GM19468 (cell line): ENCODE measurements around the gene MOCS3.
A peak's percentile ranks its signal among the peaks of the same experiment; 100 is the strongest.
"Not testable (repeated sequence)": the region's sequence is repeated elsewhere in the genome, so short reads cannot be mapped to it uniquely, and the experiment has no call there.

Experiments used
- ATAC-seq: cut with Tn5 transposase; IDR thresholded peaks from one replicate; pipeline ENCODE4 v1.9.1; 2021; ENCODE audit warnings: mild to moderate bottlenecking, moderate library complexity, moderate number of reproducible peaks; ENCODE audit not compliant: unreplicated experiment; ENCODE audit errors: extremely low read depth

Gene MOCS3

GRCh38 chr20:50931306-50932015, 27.2 kb upstream of the MOCS3 start, which contains the start of gene ADNP:
ADNP (minus strand) TSS chr20:50931437; CDS start chr20:50903996, 27,441 bp downstream.
- peak; percentile 49 for ATAC-seq

DNA sequence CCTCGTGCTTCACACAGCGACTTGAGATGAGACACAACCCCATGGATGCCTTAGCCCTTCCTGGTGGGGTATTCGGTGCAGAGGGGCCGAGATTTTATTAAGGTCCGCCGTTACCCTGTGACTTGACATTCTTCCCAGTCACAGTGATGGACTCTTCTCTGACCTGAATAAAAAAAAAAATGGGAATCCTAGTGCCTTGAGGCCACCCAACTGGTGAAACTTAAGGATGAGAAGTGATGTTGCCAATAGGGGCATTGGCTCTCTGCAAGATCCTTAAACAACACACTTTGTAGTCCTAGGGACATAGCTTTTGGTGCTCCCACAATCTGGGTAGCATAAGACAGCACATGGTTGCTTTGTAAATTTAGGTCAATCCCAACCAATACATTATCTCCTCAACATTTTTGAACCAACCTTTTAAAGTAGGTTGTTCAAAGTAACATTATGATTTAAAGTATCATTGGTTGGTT, 26.6 kb upstream of the MOCS3 start:
- no peak for ATAC-seq

DNA sequence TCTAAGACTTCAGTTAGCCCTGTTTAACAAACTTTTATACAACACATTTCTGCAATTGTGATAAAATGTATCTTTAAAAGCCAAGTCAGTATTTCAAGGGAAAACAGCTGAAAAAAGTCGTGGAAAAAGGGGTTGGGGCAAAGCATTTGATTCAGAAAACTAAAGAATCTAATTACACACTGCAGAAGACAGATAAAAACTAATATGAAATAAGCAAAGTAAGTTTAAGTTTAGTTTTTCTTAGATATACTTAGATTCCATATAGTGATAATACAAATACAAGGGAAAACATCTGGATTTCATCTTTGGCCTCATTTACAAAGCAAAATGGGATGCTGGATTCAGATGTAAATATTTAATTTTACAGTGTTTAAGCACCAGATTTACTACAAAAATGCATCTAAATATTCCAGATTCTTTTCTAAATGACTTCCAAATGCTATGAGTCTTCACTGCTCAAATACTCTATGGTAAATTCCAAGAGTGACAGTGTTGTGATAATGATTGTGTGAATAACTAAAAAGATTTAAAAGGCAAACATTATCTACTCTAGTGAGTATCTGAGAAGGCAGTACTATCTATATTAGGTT, 25.8 kb upstream of the MOCS3 start:
- ATAC-seq = no peak

DNA sequence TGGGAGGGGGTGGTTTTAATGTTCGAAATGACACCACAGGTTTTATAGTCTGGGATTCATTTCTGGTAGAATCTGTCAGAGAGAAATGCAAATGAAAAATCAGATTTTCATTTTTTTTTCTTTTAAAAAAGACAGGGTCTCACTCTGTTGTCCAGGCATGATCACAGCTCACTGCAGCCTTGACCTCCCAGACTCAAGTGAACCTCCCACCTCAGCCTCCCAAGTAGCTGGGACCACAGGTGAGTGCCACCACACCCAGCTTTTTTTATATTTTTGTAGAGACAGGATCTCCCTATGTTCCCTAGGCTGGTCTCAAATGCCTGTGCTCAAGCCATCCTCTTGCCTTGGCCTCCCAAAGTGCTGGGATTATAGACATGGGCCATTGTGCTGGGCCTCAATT, 25.0 kb upstream of the MOCS3 start:
- no peak for ATAC-seq

DNA sequence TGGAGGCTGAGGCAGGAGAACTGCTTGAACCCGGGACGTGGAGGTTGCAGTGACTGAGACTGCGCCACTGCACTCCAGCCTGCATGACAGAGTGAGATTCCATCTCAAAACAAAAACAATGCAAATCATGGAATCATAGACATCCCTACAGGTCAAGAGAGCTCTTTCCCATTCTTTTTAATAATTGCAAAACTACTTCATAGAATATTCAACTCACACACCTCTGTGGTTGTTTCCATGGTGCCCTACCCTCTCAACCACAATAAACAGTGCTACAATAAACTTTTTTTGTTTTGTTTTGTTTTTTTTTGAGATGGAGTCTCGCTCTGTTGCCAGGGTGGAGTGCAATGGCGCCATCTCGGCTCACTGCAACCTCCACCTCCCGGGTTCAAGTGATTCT, 15.5 kb upstream of the MOCS3 start:
- no peak for ATAC-seq

DNA sequence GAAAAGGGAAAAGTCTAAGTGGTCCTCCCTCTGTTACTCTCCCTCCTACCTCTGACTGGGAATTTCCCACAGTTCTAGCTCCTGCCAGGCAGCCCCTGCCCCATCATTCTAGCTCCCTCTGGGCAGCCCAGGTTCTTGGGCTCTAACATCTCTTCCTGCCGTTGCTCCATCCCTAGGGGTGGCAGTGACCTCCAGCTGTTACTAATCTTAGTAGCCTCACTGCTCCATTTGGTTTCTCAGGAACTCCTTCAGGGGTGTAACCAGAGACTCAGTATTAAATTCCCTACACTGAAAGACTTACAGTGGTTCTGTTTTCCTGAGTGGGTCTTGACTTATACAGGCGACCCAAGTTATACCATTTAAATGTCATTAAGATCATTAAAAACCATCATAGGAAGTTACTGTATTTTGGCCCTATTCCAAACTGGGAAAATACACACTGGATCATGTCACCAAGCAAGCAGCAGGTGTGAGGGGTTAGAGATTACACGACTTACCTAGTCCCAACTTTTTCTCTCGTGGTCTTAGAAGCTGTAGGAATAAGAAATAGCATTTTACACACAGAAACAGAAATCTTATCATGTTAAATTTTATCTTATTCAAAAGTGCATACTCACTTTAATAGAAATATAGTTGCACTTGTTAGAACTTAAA, 10.4 kb upstream of the MOCS3 start:
- ATAC-seq = no peak

- no peak for ATAC-seq
Measured at GRCh38 chr20:50953196-50953595, 5.4 kb upstream of the MOCS3 start.

- no peak for ATAC-seq
Measured at GRCh38 chr20:50953821-50954220, 4.8 kb upstream of the MOCS3 start.

DNA sequence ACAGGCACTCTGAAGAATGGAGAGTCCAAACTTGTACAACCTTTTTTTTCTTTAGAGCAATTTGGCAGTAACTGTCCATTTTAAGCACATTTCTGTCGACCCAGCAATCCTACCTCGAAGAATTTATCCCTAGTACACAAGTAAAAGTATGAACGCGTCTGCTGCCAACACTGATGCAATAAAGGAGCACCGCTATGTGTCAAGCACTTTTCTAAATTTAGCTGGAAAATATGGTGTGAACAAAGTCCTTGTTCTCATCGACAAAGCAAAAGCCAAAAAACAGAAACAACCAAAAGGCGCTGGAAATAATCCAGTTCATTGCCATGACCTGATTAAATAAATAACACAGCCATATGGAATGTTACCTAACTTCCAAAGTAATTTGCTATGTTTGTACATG, 1.3 kb upstream of the MOCS3 start:
- no peak for ATAC-seq

DNA sequence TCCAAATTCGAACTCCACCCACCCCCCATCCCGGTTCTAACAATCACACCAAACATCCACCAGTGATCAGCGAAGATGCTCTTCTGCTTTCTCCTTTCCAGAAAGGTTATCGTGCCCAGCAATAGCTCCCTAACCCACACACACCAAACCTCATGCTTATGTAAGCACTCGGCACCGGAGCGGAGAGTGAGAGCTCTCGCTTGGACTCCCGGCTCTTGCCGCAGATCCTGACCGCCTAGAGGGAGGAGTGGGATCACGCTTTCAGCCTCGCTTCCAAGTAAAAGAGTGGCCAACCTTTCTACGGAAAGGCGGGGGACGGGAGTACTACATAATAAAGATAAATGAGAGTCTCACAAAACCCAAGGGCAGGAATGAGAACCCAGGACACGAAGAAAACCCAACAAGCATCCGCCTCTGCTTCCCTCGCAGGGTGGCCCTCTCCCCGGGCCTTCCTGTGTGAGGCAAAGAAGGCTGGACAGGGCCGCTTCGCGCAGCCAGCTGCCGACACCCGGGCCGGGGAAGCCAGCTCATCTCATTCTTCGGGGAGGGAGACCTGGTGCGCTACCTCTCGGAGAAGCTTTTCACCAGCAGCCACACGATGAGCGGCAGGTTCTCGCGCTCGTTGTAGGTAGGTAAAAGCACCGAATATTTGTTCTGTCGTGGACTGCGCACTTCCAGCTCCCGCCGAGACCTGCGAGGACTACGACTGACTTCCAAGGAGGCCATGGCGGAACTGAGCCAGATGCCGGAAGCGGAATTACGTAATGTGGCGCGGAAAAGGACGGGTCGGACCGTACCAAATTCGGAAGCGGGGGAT, 612 bp upstream of the MOCS3 start, which contains the start of gene DPM1:
TSS of gene DPM1 (minus strand) at position 735 of the 817 bp plus-strand sequence. CDS start at position 726, 9 bp downstream.
- peak; percentile 14 for ATAC-seq

- no peak for ATAC-seq
Measured at GRCh38 chr20:50959543-50960126, 1.0 kb downstream of the MOCS3 start.

DNA sequence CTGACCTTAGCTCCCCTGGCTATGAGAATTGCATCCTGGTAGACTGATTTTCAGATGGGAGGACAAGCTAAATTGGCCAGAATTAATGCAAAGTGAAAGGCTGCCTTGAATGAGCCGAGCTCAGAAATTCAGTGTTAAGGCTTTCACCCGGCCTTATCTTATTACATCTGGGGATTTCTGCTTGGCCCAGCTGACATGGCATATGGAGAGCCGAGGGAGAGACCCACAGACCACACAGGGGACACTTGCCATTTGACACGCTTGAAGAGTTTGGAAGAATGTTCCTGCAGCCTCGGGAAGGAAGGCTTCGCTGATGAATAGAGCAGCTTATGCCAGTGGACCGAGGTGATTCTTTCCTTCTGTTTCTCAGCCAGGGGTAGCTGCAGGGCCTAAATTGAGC, 9.0 kb downstream of the MOCS3 start:
- ATAC-seq = no peak

DNA sequence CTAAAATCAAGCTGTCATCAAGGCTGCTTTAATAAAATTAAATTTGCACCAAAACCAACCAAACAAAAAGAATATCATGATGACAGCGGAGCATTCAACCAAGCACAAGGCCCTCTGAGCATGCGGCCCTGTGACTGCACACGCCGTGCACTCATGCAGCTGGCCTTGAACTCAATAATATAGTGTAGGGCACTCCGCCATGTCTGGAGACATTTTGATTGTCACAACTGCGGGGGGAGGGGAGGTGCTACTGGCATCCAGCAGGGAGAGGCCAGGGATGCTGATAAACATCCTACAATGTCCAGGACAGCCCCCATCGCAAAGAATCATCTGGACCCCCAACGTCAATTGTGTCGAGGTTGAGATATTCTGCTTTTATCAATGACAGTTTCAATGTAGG, 9.7 kb downstream of the MOCS3 start:
- ATAC-seq = no peak

DNA sequence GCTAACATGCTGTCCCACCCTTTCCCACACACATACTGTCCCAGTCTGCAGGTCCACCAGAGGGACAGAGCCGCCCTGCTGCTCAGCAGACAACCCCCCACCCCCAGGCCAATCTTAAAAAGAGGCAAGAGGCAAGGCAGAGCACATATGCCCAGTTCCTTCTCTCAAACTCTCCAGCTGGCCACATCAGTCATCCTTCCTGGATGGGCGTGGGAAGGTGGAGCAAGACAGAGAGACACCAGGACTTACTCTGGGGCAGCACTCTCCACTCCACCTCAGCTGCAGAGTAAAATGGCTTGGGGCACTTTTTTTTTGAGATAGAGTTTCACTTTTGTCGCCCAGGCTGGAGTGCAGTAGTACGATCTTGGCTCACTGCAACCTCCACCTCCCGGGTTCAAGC, 10.8 kb downstream of the MOCS3 start:
- ATAC-seq = no peak

DNA sequence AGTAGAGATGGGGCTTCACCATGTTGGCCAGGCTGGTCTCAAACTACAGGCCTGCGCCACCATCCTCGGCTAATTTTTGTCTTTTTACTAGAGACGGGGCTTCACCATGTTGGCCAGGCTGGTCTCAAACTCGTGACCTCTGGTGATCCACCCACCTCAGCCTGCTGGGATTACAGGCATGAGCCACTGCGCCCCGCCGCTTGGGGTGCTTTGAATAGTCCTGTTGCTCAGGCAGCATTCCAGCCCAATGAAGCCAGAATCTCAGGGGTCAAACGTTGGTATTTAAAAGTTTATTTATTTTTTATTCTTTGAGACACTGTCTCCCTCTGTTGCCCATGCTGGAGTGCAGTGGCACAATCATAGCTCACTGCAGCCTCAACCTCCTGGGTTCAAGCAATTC, 11.3 kb downstream of the MOCS3 start:
- no peak for ATAC-seq

GRCh38 chr20:50975701-50976330, 17.2 kb downstream of the MOCS3 start:
- ATAC-seq = no peak

GRCh38 chr20:50977066-50978021, 18.7 kb downstream of the MOCS3 start:
- ATAC-seq = no peak

DNA sequence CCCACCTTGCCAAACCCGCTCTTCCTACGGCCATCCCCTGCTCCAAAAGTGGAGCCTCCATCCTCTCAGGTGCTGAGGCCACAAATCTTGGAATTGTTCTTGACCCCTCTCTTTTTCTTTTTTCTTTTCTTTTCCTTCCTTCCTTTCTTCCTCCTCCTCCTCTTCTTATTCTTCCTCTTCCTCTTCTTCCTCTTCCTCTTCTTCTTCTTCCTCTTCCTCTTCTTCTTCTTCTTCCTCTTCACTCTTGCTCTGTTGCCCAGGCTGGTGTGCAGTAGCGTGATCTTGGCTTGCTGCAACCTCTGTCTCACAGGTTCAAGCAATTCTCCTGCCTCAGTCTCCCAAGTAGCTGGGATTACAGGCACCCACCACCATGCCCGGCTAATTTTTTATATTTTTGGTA, 19.9 kb downstream of the MOCS3 start:
- not testable (repeated sequence) for ATAC-seq
